Left cardiac atrium (tissue), 4 donors: Measurements from ENCODE around the gene LMTK3. TPM values are rescaled to one million over a fixed set of nuclear protein-coding genes. Genes with fewer than 3 reads are reported as not detected.

Source experiments
- ATAC-seq, 2 donors: fragments of 200-7000 bp; cut with Tn5 transposase; one replicate each; pipeline ENCODE4 v1.9.1; 2020; ENCODE audit warnings: mild to moderate bottlenecking in 2 of 2, moderate library complexity in 2 of 2
- DNase-seq: peaks from one replicate; pipeline ENCODE4 v3.0.0-alpha.2; 2020
- intact Hi-C, 2 donors: fragments of 100-400 bp; cut with DNase I; formaldehyde crosslinking; loops; one replicate each; pipeline versions ENCODE4 v1.14.1 to v1.15.1; 2022 to 2023
- long read RNA-seq: library from polyadenylated mRNA; unstranded; transcript quantifications from one replicate; pipeline ENCODE4 v2.0.0, GENCODE V29; 2021
- total RNA-seq, 2 donors: library from RNA; stranded (reverse); fragmentation: NEBNext Ultra II Directional; extraction: Animal tissue kit (Norgen Biotek cat#: 25700); gene quantifications; one replicate each; pipeline ENCODE4 v1.2.1, GENCODE V29; 2021
- donor health status: DM: no; HTN: yes; CAD: no.
- donor health status: DM: no; HTN: yes; CAD: no; lungs with severe emphysema.
- donor health status: DM: yes; HTN: yes; CAD: no.
- donor health status: Dilated cardiomyopathy.

Gene LMTK3, protein sequence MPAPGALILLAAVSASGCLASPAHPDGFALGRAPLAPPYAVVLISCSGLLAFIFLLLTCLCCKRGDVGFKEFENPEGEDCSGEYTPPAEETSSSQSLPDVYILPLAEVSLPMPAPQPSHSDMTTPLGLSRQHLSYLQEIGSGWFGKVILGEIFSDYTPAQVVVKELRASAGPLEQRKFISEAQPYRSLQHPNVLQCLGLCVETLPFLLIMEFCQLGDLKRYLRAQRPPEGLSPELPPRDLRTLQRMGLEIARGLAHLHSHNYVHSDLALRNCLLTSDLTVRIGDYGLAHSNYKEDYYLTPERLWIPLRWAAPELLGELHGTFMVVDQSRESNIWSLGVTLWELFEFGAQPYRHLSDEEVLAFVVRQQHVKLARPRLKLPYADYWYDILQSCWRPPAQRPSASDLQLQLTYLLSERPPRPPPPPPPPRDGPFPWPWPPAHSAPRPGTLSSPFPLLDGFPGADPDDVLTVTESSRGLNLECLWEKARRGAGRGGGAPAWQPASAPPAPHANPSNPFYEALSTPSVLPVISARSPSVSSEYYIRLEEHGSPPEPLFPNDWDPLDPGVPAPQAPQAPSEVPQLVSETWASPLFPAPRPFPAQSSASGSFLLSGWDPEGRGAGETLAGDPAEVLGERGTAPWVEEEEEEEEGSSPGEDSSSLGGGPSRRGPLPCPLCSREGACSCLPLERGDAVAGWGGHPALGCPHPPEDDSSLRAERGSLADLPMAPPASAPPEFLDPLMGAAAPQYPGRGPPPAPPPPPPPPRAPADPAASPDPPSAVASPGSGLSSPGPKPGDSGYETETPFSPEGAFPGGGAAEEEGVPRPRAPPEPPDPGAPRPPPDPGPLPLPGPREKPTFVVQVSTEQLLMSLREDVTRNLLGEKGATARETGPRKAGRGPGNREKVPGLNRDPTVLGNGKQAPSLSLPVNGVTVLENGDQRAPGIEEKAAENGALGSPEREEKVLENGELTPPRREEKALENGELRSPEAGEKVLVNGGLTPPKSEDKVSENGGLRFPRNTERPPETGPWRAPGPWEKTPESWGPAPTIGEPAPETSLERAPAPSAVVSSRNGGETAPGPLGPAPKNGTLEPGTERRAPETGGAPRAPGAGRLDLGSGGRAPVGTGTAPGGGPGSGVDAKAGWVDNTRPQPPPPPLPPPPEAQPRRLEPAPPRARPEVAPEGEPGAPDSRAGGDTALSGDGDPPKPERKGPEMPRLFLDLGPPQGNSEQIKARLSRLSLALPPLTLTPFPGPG (N-terminal part only)
- total RNA-seq, result 1 to 10 TPM; 2.0 to 2.9 TPM
- long read RNA-seq, result 0 reads

GRCh38 chr19:48511800-48512503 is at the start of gene LMTK3:
TSS of gene LMTK3 (minus strand) at chr19:48511835. CDS start at chr19:48511576, 259 bp downstream.
- intact Hi-C loops, result no loop called here
- ATAC-seq, result peak; percentile 2 to 38
- DNase-seq, result no peak

DNA sequence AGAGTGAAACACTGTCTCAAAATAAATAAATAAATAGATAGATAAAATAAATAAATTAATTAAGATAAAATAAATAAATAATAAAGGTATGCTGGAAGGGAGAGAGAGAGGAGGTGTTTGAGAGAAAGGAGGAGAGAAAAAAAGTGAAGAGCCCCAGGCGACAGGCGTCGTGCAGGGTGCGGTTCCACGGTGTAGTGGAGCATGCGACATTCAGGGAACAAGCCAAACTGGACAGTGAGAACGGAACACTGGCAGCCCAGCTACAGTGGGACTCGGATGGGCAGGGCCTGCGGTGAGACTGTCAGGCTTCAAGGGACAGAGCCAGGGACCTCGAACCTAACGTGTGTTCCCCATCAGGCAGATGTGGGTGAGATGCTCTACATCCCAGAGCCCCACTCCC is 49.8 kb upstream of the LMTK3 start:
- intact Hi-C loops, result no loop called here
- ATAC-seq, result no peak
- no peak for DNase-seq

GRCh38 chr19:48560095-48560530 is 48.5 kb upstream of the LMTK3 start:
- intact Hi-C loops, result no loop called here
- no peak for DNase-seq
- no peak for ATAC-seq

- intact Hi-C loops, result loop anchor here in 1 of 2 donors (5.0 kb wide), 1 partner anchor 41 kb away; no protein-coding TSS in a partner anchor
- DNase-seq (no peak), ATAC-seq (peak in 1 of 2 donors; percentile 55)
Observed at GRCh38 chr19:48558018-48558684, 46.5 kb upstream of the LMTK3 start.

- intact Hi-C loops, result loop anchor here in 1 of 2 donors (5.0 kb wide), 1 partner anchor 40 kb away; no protein-coding TSS in a partner anchor
- no peak for ATAC-seq
- no peak for DNase-seq
Observed at GRCh38 chr19:48556825-48557224, 45.2 kb upstream of the LMTK3 start.

DNA sequence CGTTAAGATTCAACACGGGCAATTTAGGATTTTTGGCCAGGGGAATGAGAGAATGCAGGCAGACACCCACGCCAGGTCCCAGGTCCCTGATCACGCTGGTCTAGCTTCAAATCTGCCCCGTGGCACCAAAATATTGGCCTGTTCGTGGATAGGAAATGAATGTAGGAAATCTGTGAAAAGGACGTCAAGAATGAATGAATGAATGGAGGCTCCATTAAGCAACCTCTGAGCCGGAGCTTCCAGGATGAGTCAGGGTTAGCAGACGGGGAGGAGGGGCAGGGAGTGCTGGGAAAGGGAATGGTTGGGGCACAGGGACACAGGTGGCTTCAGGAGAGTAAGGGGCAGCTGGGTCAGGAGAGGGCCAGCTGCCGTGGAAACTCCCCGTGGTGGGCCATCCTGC is 44.5 kb upstream of the LMTK3 start:
- ATAC-seq (no peak), DNase-seq (no peak)
- intact Hi-C loops, result loop anchor here in 1 of 2 donors (5.0 kb wide), 1 partner anchor 39 kb away; no protein-coding TSS in a partner anchor

DNA sequence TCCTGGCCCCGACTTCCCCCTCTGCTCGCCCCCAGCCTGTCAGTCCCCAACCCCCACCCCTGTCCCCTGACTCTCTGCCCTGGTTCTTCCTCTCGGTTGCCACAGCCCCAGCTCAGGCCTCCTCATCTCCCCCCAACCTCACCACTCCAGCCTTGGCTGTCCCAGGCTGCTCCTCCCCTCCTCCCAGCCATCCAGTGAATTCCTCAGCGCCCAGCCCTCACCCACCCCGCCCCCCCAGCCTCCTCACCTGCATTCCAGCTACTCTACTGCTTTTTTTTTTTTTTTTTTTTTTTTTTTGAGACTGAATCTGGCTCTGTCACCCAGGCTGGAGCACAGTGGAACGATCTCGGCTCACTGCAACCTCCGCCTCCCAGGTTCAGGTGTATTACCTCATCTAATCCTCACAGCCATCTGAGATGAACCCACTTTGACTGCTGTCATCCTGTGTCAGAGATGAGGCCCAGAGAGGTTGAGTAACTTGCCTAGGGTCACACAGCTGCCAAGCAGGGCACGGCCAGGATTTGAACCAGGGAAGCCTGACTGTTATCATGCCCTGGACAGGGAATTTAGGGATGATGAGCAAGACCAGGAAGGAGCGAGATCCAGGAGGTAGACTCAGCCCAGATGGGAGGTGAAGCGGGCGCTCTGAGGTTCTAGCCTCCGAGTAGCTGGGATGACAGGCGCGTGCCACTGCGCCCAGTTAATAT is 42.9 kb upstream of the LMTK3 start:
- DNase-seq, result no peak
- intact Hi-C loops, result loop anchor here in 1 of 2 donors (5.0 kb wide), 1 partner anchor 37 kb away; no protein-coding TSS in a partner anchor
- ATAC-seq, result no peak

DNA sequence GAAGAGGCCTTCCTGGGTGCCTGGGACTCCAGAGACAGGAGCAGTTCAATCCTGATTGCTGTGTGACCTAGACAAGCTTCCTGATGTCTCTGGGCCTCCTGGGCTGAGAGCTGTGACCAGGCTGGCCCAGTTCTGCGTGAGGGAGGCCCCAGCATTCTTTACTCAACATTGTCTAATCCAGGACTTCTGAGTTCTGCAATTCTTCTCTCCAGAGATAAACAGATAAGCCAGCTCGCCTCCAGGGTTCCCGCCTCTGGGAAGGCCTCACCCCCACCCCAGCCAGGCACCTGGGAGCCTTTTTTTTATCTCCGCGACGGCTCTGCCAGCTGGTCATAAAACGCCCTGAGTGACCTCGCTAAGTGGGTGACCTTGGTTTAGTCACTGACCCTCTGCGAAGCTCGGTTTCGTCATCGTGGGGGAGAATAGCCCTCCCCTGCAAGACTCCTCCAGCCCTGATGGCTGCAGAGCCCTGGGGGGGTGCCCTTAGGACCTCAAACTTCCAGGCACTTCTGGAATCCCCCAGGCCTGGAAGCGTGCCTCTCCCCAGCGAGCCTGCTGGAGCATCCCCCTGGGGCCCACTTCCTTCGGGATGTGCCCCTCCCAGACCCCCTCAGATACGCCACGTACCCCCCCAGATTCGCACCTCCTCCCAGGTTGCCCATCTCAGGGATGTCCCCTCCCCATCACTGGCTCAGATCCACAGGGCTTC is 42.2 kb upstream of the LMTK3 start:
- intact Hi-C loops, result no loop called here
- ATAC-seq (peak in 1 of 2 donors; percentile 50), DNase-seq (no peak)

- ATAC-seq, result no peak
- DNase-seq, result no peak
- intact Hi-C loops, result no loop called here
Observed at GRCh38 chr19:48552406-48553322, 41.0 kb upstream of the LMTK3 start.

DNA sequence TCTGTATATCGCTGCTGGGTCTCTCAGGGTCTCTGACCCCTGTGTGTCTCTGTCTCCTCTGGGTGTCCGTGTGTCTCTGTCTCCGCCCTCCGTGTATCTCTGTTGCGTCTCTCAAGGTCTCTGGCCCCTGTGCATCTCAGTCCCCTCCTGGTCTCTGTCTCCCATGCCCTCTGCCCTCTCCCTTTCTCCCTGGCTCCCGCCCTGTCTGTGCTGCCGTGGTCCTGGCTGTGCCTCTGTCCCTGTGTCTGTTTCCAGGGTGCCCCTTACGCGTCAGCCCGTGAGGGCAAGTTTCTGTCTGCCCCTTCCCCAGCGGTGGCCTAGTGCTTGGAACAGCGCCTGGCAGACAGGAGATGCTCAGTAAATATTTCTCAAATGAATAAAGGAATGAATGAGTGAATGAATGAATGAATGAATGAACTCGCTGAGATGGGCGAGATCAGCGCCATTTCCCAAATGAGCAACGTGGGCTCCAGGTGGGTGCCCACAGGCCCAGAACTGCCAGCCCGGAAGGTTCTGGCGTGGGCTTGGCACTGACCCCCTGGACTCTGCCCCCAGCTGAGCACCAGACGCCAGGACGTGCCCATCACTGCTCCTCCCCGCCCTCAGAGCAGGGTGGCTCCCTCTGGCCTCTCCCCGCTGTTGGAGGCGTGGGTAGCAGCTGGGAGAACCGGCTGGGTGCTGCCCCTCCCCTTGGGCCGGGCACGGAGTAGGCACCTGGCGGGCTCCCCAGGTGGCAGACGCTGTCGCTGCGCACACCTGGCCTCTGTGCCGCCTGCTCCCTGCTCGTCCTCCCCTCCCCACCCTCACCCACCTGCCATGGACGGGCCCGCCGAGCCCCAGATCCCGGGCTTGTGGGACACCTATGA is 40.0 kb upstream of the LMTK3 start, which contains the start of gene SULT2B1:
Gene SULT2B1, plus strand, starts transcription at position 736 of the 866 bp plus-strand sequence. Its CDS starts 81 bp downstream, at position 817.
- ATAC-seq (peak in 1 of 2 donors; percentile 19), DNase-seq (no peak)
- intact Hi-C loops, result no loop called here

GRCh38 chr19:48549380-48549779 is 37.7 kb upstream of the LMTK3 start:
- DNase-seq (no peak), ATAC-seq (no peak)
- intact Hi-C loops, result no loop called here

DNA sequence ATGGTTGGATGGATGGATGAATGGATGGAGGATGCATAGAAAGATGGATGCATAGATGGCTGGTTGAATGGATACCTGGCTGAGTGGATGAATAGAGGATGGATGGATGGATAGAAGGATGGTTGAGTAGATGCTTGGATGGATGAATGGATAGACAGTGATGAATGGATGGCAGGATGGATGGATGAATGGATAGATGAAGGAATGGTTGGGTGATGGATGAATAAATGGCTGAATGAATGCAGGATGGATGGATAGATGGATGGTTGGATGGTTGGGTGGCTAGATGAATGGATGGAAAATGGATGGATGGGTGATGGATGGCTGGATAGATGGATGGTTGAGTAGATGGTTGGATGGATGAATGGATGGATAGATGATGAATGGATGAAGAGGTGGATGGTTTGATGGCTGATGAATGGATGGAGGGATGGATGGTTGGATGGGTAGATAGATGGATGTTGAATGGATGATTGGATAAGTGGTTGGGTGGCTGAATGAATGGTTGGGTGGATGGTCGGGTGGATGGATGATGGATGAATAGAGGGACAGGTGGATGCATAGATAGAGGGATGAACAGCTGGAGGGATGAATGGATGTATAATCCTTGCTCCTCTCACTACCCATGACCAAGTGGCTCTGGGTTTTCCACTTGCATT is 36.7 kb upstream of the LMTK3 start:
- intact Hi-C loops, result no loop called here
- ATAC-seq, result no peak
- no peak for DNase-seq

DNA sequence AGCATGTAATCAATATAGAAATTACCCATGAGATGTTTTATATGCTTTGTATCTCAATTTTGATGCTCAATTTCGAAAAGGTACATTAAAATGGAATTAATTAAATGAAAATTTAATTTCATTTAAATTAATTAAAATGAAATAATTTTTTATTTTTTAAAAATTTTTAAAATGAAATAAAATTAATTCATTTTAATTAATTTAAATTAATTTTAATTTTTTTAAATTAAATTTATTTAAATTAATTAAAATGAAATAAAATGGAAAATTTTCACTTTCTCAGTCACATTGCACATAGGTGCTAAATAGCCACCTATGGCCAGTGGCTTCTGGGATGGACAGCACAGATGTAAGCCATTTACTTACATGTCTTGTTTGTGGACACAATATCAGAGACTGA is 36.1 kb upstream of the LMTK3 start:
- ATAC-seq, result no peak
- intact Hi-C loops, result no loop called here
- DNase-seq, result no peak
